Retinal pigment epithelial cell (primary cell): ENCODE results near the gene CHD5.

ENCODE experiments used
- DNase-seq: peaks from one replicate; pipeline ENCODE4 v3.0.0-alpha.2; 2010; ENCODE audit warnings: low read depth
- H3K4me3 ChIP-seq: 2 replicates; pipeline ENCODE4 v1.5.1; 2011; ENCODE audit warnings: mild to moderate bottlenecking, low read length, control low read depth, moderate library complexity
- CTCF ChIP-seq: conservative IDR thresholded peaks from 2 replicates; pipeline ENCODE4 v1.5.1; 2011; ENCODE audit warnings: low read depth, low read length, control low read depth, inconsistent platforms

The CHD5 gene

GRCh38 chr1:6140413-6140812 is 39.7 kb downstream of the CHD5 start:
- TF ChIP-seq CTCF: no peak
- no peak for DNase-seq
- no peak overlapping the region for H3K4me3 ChIP-seq

- DNase-seq: no peak
- peak; percentile 9 for TF ChIP-seq CTCF
- no peak overlapping the region for H3K4me3 ChIP-seq
Measured at GRCh38 chr1:6137758-6138157, 42.4 kb downstream of the CHD5 start.

- H3K4me3 ChIP-seq: no peak overlapping the region
- DNase-seq: no peak
- TF ChIP-seq CTCF: no peak
Measured at GRCh38 chr1:6136516-6137220, 43.5 kb downstream of the CHD5 start.

GRCh38 chr1:6134741-6135510 is 45.2 kb downstream of the CHD5 start:
- TF ChIP-seq CTCF: no peak
- H3K4me3 ChIP-seq: no peak overlapping the region
- no peak for DNase-seq

GRCh38 chr1:6134206-6134605 is 45.9 kb downstream of the CHD5 start:
- no peak for TF ChIP-seq CTCF
- H3K4me3 ChIP-seq: no peak overlapping the region
- DNase-seq: no peak

GRCh38 chr1:6133146-6133895 is 46.8 kb downstream of the CHD5 start:
- no peak for TF ChIP-seq CTCF
- no peak overlapping the region for H3K4me3 ChIP-seq
- no peak for DNase-seq
